Measurements from ENCODE around the gene CACNA2D4. TPM values are rescaled to one million over a fixed set of nuclear protein-coding genes. Genes with fewer than 3 reads are reported as not detected.

Gene CACNA2D4
- total and polyA plus RNA-seq, 2 experiments from 2014 or later = 0.23 TPM; not detected in 1

- no peak for TF ChIP-seq EZH2phosphoT487 (IDR thresholded peaks at IDR 0.05; ENCODE audit: insufficient read depth, low read depth)
- TF ChIP-seq EZH2 (IDR thresholded peaks at IDR 0.05; ENCODE audit: insufficient read depth, poor library complexity, severe bottlenecking) = no peak
- no peaks in the 10 kb centered on the region for H3K79me2 ChIP-seq (ENCODE audit: insufficient read depth)
- H3K36me3 ChIP-seq (ENCODE audit: low read depth) = no peaks in the 10 kb centered on the region
- H3K27me3 ChIP-seq (replicated peaks; ENCODE audit: insufficient read depth) = peaks cover 10% of the 10 kb centered on the region; the same call in 1 of the 2 replicates
- no peak overlapping the region for H3K9ac ChIP-seq
- no peaks in the 10 kb centered on the region for H3K9me3 ChIP-seq (ENCODE audit: low read depth)
- no peaks in the 10 kb centered on the region for H3K4me1 ChIP-seq (ENCODE audit: insufficient read depth)
- 25 to 26% methylated on average over 64 to 67 of the region's 67 CpGs for WGBS, 2 experiments (ENCODE audit: low coverage in 1 of 2, low lambda C conversion rate in 2 of 2, missing lambda C conversion rate in 2 of 2)
- in situ Hi-C loops (cut with MboI) = no loop called here
- no peaks in the 10 kb centered on the region for H3F3A ChIP-seq (ENCODE audit: insufficient read depth)
- no peak overlapping the region for H3K4me3 ChIP-seq
- no peak overlapping the region for H2AFZ ChIP-seq
- no peak overlapping the region for H3K27ac ChIP-seq
- H3K4me2 ChIP-seq (ENCODE audit: unreplicated experiment) = no peak overlapping the region
- no peaks in the 10 kb centered on the region for H3K9me2 ChIP-seq (ENCODE audit: insufficient read depth)
- no peak for DNase-seq
- no peaks in the 10 kb centered on the region for H4K20me1 ChIP-seq (ENCODE audit: insufficient read depth)
Measured at GRCh38 chr12:1907652-1908611, 10.5 kb downstream of the CACNA2D4 start.

GRCh38 chr12:1906579-1906978 lies 11.9 kb downstream of the CACNA2D4 start:
- H2AFZ ChIP-seq = no peak overlapping the region
- 30 to 43% methylated on average over 3 of the region's 3 CpGs for WGBS, 2 experiments (ENCODE audit: low coverage in 1 of 2, low lambda C conversion rate in 2 of 2, missing lambda C conversion rate in 2 of 2)
- H3K9me3 ChIP-seq (ENCODE audit: low read depth) = no peaks in the 10 kb centered on the region
- no peaks in the 10 kb centered on the region for H3F3A ChIP-seq (ENCODE audit: insufficient read depth)
- peaks cover 10% of the 10 kb centered on the region for H3K27me3 ChIP-seq (replicated peaks; ENCODE audit: insufficient read depth)
- H4K20me1 ChIP-seq (ENCODE audit: insufficient read depth) = no peaks in the 10 kb centered on the region
- H3K9ac ChIP-seq = no peak overlapping the region
- no peaks in the 10 kb centered on the region for H3K9me2 ChIP-seq (ENCODE audit: insufficient read depth)
- no peak for DNase-seq
- no peaks in the 10 kb centered on the region for H3K36me3 ChIP-seq (ENCODE audit: low read depth)
- H3K79me2 ChIP-seq (ENCODE audit: insufficient read depth) = no peaks in the 10 kb centered on the region
- no peak for TF ChIP-seq EZH2phosphoT487 (IDR thresholded peaks at IDR 0.05; ENCODE audit: insufficient read depth, low read depth)
- H3K4me2 ChIP-seq (ENCODE audit: unreplicated experiment) = no peak overlapping the region
- H3K27ac ChIP-seq = no peak overlapping the region
- in situ Hi-C loops (cut with MboI) = no loop called here
- no peak overlapping the region for H3K4me3 ChIP-seq
- H3K4me1 ChIP-seq (ENCODE audit: insufficient read depth) = no peaks in the 10 kb centered on the region

- Histone ChIP-seq H3K4me2 (ENCODE audit: unreplicated experiment) (no peak overlapping the region), H3F3A (ENCODE audit: insufficient read depth) (no peaks in the 10 kb centered on the region), H3K27me3 (replicated peaks; ENCODE audit: insufficient read depth) (peaks cover 18% of the 10 kb centered on the region), H3K27ac (no peak overlapping the region), H3K9me3 (ENCODE audit: low read depth) (no peaks in the 10 kb centered on the region), H3K36me3 (ENCODE audit: low read depth) (no peaks in the 10 kb centered on the region), H3K9me2 (ENCODE audit: insufficient read depth) (no peaks in the 10 kb centered on the region), H3K79me2 (ENCODE audit: insufficient read depth) (no peaks in the 10 kb centered on the region), H4K20me1 (ENCODE audit: insufficient read depth) (no peaks in the 10 kb centered on the region), H2AFZ (no peak overlapping the region), H3K4me3 (no peak overlapping the region), H3K9ac (no peak overlapping the region), H3K4me1 (ENCODE audit: insufficient read depth) (no peaks in the 10 kb centered on the region)
- in situ Hi-C loops (cut with MboI) = no loop called here
- TF ChIP-seq EZH2phosphoT487 (IDR thresholded peaks at IDR 0.05; ENCODE audit: insufficient read depth, low read depth) (no peak), EZH2 (IDR thresholded peaks at IDR 0.05; ENCODE audit: insufficient read depth, poor library complexity, severe bottlenecking) (no peak)
- DNase-seq = no peak
Measured at GRCh38 chr12:1904875-1905274, 13.6 kb downstream of the CACNA2D4 start.

GRCh38 chr12:1896964-1897363 lies 21.5 kb downstream of the CACNA2D4 start:
- H3K9me3 ChIP-seq (ENCODE audit: low read depth) = peaks cover under 1% of the 10 kb centered on the region
- no peak overlapping the region for H3K9ac ChIP-seq
- no peaks in the 10 kb centered on the region for H4K20me1 ChIP-seq (ENCODE audit: insufficient read depth)
- H3K36me3 ChIP-seq (ENCODE audit: low read depth) = no peaks in the 10 kb centered on the region
- H3K27ac ChIP-seq = no peak overlapping the region
- H3K9me2 ChIP-seq (ENCODE audit: insufficient read depth) = no peaks in the 10 kb centered on the region
- H3K79me2 ChIP-seq (ENCODE audit: insufficient read depth) = no peaks in the 10 kb centered on the region
- WGBS, 2 experiments (ENCODE audit: low coverage in 1 of 2, low lambda C conversion rate in 2 of 2, missing lambda C conversion rate in 2 of 2) = 35 to 52% methylated on average over 5 of the region's 5 CpGs
- no peak for DNase-seq
- in situ Hi-C loops (cut with MboI) = no loop called here
- no peaks in the 10 kb centered on the region for H3K4me1 ChIP-seq (ENCODE audit: insufficient read depth)
- no peak overlapping the region for H2AFZ ChIP-seq
- TF ChIP-seq EZH2 (IDR thresholded peaks at IDR 0.05; ENCODE audit: insufficient read depth, poor library complexity, severe bottlenecking) = no peak
- no peak for TF ChIP-seq EZH2phosphoT487 (IDR thresholded peaks at IDR 0.05; ENCODE audit: insufficient read depth, low read depth)
- no peak overlapping the region for H3K4me3 ChIP-seq
- no peaks in the 10 kb centered on the region for H3F3A ChIP-seq (ENCODE audit: insufficient read depth)
- H3K27me3 ChIP-seq (replicated peaks; ENCODE audit: insufficient read depth) = peaks cover 56% of the 10 kb centered on the region
- H3K4me2 ChIP-seq (ENCODE audit: unreplicated experiment) = no peak overlapping the region
